Ovary (tissue), 3 donors: ENCODE data around the gene ACVR2B.

Source experiments
- EP300 ChIP-seq: sonication (generic); formaldehyde crosslinking; IDR thresholded peaks from one replicate; pipeline ENCODE4 v1.6.1; 2017; ENCODE audit warnings: antibody characterized with exemption
- POLR2A ChIP-seq: fragments of 450-650 bp; IDR thresholded peaks from one replicate; pipeline ENCODE4 v1.6.1; 2017; ENCODE audit warnings: antibody characterized with exemption, mild to moderate bottlenecking, moderate library complexity
- TF ChIP-seq, protein P1 (sequence below), 3 donors: fragments of 450-650 bp in 2 of 3; fragments of 200-600 bp in 1 of 3; IDR thresholded peaks; one replicate each; pipeline versions ENCODE4 v1.5.1 to v1.8.0; 2016 to 2022; ENCODE audit warnings: antibody characterized with exemption in 3 of 3, mild to moderate bottlenecking in 1 of 3
- donor health status: DM: no; HTN: no; CAD: no.

DNA sequence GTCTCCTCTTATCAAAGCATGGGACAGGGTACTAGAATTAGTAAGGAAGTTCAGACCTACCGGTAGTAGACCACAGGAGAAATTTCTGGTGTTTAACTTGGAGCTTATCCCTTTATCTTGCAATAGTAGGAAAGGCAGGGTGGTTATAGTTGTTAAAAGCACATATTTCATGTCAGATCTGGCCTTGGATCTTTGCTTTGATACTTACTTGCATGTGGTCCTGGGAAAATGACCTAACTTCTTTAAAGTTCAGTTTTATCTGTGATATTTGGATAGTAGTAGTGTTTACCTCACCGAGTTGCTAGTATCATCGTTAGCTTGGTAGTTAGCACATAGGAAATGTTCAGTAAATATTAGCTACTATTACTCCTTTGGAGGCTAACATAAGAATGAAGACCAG, 57.9 kb downstream of the ACVR2B start:
- TF ChIP-seq, protein P1, sequence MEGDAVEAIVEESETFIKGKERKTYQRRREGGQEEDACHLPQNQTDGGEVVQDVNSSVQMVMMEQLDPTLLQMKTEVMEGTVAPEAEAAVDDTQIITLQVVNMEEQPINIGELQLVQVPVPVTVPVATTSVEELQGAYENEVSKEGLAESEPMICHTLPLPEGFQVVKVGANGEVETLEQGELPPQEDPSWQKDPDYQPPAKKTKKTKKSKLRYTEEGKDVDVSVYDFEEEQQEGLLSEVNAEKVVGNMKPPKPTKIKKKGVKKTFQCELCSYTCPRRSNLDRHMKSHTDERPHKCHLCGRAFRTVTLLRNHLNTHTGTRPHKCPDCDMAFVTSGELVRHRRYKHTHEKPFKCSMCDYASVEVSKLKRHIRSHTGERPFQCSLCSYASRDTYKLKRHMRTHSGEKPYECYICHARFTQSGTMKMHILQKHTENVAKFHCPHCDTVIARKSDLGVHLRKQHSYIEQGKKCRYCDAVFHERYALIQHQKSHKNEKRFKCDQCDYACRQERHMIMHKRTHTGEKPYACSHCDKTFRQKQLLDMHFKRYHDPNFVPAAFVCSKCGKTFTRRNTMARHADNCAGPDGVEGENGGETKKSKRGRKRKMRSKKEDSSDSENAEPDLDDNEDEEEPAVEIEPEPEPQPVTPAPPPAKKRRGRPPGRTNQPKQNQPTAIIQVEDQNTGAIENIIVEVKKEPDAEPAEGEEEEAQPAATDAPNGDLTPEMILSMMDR (IDR thresholded peaks at IDR 0.05), result no peak
- TF ChIP-seq POLR2A (no peak), EP300 (no peak)
